Measurements from ENCODE around the gene TNNI3. TPM values are rescaled to one million over a fixed set of nuclear protein-coding genes. Genes with fewer than 3 reads are reported as not detected.
"Not testable (repeated sequence)": the region's sequence is repeated elsewhere in the genome, so short reads cannot be mapped to it uniquely, and the experiment has no call there.

TNNI3 gene
- polyA plus RNA-seq, 1 experiment = not detected

DNA sequence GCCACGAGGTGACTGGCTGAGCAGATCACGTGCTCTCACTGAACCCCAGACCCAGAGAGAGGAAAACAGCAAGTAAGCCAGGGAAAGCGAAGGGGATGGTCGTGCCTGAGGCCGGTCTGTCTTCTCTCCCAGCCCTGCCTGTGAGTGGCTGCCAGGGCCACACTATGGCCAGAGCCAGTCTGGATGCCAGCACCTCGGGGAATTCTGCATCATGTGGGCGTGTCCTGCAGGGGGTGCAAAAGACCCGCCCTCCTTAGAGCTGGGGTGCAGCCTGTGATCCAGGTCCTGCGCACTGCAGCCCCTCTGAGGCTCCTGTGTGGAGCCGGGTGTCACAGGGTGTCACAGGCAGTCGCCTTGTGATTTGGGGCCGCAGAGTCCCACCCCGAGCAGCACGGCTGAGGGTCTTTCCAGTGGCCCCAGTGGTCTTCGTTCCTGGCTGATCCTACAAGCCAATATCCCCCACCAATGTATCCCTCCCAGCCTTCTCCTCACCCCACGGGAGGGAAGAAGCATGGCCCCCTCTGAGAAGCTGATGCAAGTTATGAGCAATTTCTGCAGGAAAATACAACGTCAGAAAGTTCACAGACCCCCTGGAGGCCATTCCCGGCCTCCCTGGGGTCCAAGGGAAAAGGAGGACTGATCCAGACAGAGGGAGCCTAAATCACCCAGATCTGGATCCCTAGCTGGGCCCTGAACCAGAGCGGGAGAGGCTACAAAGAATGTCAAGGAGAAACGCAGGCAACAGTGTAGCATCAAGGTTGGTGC is 47.8 kb downstream of the TNNI3 start:
- CTCF ChIA-PET = no interaction called here
- H3K36me3 ChIP-seq (ENCODE audit: control insufficient read depth, insufficient read depth, low read length) = peaks cover 12% of the 10 kb centered on the region
- TF ChIP-seq, protein P1, sequence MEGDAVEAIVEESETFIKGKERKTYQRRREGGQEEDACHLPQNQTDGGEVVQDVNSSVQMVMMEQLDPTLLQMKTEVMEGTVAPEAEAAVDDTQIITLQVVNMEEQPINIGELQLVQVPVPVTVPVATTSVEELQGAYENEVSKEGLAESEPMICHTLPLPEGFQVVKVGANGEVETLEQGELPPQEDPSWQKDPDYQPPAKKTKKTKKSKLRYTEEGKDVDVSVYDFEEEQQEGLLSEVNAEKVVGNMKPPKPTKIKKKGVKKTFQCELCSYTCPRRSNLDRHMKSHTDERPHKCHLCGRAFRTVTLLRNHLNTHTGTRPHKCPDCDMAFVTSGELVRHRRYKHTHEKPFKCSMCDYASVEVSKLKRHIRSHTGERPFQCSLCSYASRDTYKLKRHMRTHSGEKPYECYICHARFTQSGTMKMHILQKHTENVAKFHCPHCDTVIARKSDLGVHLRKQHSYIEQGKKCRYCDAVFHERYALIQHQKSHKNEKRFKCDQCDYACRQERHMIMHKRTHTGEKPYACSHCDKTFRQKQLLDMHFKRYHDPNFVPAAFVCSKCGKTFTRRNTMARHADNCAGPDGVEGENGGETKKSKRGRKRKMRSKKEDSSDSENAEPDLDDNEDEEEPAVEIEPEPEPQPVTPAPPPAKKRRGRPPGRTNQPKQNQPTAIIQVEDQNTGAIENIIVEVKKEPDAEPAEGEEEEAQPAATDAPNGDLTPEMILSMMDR (IDR thresholded peaks at IDR 0.05; ENCODE audit: insufficient read depth, low read depth, low read length) = no peak
- POLR2A ChIA-PET = no interaction called here
- H3K27me3 ChIP-seq (ENCODE audit: control insufficient read depth, insufficient read depth, low read length) = no peaks in the 10 kb centered on the region
- no peak overlapping the region for H3K4me3 ChIP-seq (ENCODE audit: low read depth, low read length)
- DNase-seq (ENCODE audit: low read depth) = no peak

DNA sequence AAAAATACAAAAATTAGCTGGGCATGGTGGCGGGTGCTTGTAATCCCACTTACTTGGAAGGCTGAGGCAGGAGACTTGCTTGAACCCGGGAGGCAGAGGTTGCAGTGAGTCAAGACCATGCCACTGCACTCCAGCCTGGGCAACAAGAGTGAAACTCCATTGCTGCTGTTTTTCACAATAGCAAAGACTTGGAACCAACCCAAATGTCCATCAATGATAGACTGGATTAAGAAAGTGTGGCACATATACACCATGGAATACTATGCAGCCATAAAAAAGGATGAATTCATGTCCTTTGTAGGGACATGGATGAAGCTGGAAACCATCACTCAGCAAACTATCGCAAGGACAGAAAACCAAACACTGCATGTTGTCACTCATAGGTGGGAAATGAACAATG is 50.3 kb downstream of the TNNI3 start:
- CTCF ChIA-PET = interaction anchor here (0.6 to 3.1 kb wide), 2 partner anchors 19 to 450 kb away, joined by 3 to 15 read pairs; no protein-coding TSS in a partner anchor
- DNase-seq (ENCODE audit: low read depth); POLR2A ChIA-PET; H3K4me3 ChIP-seq (ENCODE audit: low read depth, low read length); H3K27me3 ChIP-seq (ENCODE audit: control insufficient read depth, insufficient read depth, low read length): not testable (repeated sequence)
- H3K36me3 ChIP-seq (ENCODE audit: control insufficient read depth, insufficient read depth, low read length) = peaks cover 16% of the 10 kb centered on the region

DNA sequence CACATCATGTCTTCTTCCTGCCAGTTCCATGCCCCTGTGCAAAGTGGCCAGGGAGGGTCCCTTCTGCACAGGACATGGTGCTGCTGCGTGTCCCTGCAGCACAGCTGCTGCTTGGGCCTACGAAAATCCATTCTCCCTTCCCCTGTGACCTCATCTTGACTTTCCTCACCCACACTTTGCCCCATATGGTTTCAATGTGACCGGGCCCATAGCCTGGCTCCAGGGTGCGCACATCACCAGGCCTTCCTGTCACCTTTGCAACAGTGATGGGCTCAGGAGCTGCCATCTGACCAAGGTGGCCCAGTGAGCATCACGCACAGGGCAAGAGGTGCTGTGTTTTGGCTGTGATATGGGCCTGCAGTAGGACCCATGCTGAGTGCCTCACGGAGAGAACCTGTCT is 50.9 kb downstream of the TNNI3 start:
- Histone ChIP-seq H3K27me3 (ENCODE audit: control insufficient read depth, insufficient read depth, low read length) (no peaks in the 10 kb centered on the region), H3K4me3 (ENCODE audit: low read depth, low read length) (no peak overlapping the region), H3K36me3 (ENCODE audit: control insufficient read depth, insufficient read depth, low read length) (peaks cover 15% of the 10 kb centered on the region)
- POLR2A ChIA-PET = no interaction called here
- CTCF ChIA-PET = interaction anchor here (0.6 to 3.1 kb wide), 2 partner anchors 18 to 449 kb away, joined by 3 to 15 read pairs; no protein-coding TSS in a partner anchor
- no peak for DNase-seq (ENCODE audit: low read depth)
- TF ChIP-seq, protein P1 (IDR thresholded peaks at IDR 0.05; ENCODE audit: insufficient read depth, low read depth, low read length) = no peak

DNA sequence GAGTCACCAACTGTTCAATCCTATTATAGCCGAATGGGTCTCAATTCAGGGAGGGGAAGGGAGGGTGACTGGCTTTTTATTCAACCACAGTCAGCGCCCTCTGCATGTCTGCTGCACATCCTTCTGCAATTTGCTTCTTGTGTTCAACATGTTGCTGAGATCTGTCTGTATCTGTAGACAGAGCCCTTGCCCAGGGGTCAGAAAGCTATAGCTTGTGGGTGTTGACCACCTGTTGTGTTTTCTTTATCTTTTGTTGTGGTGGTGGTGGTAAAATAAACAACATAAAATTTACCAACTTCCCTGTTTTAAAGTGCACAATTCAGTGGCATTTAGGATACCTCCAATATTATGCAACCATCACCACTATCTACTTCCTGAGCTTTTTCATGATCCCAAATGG is 52.3 kb downstream of the TNNI3 start:
- ChIA-PET POLR2A (no interaction called here), CTCF (no interaction called here)
- TF ChIP-seq, protein P1 (IDR thresholded peaks at IDR 0.05; ENCODE audit: insufficient read depth, low read depth, low read length) = no peak
- Histone ChIP-seq H3K4me3 (ENCODE audit: low read depth, low read length) (no peak overlapping the region), H3K36me3 (ENCODE audit: control insufficient read depth, insufficient read depth, low read length) (peaks cover 18% of the 10 kb centered on the region), H3K27me3 (ENCODE audit: control insufficient read depth, insufficient read depth, low read length) (no peaks in the 10 kb centered on the region)
- DNase-seq (ENCODE audit: low read depth) = no peak

DNA sequence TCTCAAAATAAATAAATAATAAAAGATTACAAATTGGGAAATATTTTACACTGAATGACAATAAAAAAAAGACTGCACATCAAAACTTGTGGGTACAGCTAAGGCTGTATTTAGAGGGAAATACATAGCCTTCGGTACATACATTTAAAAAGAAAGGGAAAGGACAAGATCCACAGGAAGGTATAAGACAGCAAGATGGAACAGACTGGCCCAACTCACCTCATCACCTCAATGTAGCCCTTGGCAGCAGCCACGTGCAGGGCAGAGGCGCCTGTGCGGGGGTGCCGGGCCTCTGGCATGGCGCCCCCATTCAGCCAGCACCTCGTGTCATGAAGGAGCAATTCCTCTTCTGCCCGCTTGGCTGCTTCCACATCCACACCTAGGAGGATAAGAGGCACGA is 54.3 kb downstream of the TNNI3 start:
- CTCF ChIA-PET = interaction anchor here (6.8 kb wide), 1 partner anchor 15 kb away, joined by 40 read pairs; no protein-coding TSS in a partner anchor
- no peak for DNase-seq (ENCODE audit: low read depth)
- POLR2A ChIA-PET = no interaction called here
- peaks cover 29% of the 10 kb centered on the region for H3K36me3 ChIP-seq (ENCODE audit: control insufficient read depth, insufficient read depth, low read length)
- no peak overlapping the region for H3K4me3 ChIP-seq (ENCODE audit: low read depth, low read length)
- TF ChIP-seq, protein P1 (IDR thresholded peaks at IDR 0.05; ENCODE audit: insufficient read depth, low read depth, low read length) = no peak
- no peaks in the 10 kb centered on the region for H3K27me3 ChIP-seq (ENCODE audit: control insufficient read depth, insufficient read depth, low read length)

Small RNAs within 50 kb of the gene (small RNA-seq; reads per million reads assigned to genes)
- gene MIR7975 (ENCODE audit: insufficient read length, low read depth, low replicate concordance) = not detected
- not detected for gene RF01210 (ENCODE audit: insufficient read length, low read depth, low replicate concordance)

Other genes with a start within 250 kb of the TNNI3 start
- not detected in 2 replicates for gene NLRP7, start 210.2 kb downstream of the TNNI3 start, polyA plus RNA-seq (2011; rRNA removed)
- gene NLRP2, start 191.4 kb downstream of the TNNI3 start, polyA plus RNA-seq (2011; rRNA removed) = not detected in 2 replicates
- not detected in 2 replicates for gene GP6, start 119.5 kb downstream of the TNNI3 start, polyA plus RNA-seq (2011; rRNA removed)
- gene RDH13, start 94.6 kb downstream of the TNNI3 start, polyA plus RNA-seq (2011; rRNA removed) = 5.2 and 6.1 TPM in 2 replicates
- 3.6 and 4.4 TPM in 2 replicates for gene EPS8L1, start 81.9 kb downstream of the TNNI3 start, polyA plus RNA-seq (2011; rRNA removed)
- 36.0 and 50.8 TPM in 2 replicates for gene PPP1R12C, start 40.1 kb downstream of the TNNI3 start, polyA plus RNA-seq (2011; rRNA removed)
- gene TNNT1, start 8.5 kb downstream of the TNNI3 start, polyA plus RNA-seq (2011; rRNA removed) = 10.4 and 10.5 TPM in 2 replicates
- 0.39 and 0.51 TPM in 2 replicates for gene DNAAF3, start 8.9 kb upstream of the TNNI3 start, polyA plus RNA-seq (2011; rRNA removed)
- 0.26 and 0.47 TPM in 2 replicates for gene SYT5, start 22.6 kb upstream of the TNNI3 start, polyA plus RNA-seq (2011; rRNA removed)
- 2.2 and 4.3 TPM in 2 replicates for gene PTPRH, start 51.8 kb upstream of the TNNI3 start, polyA plus RNA-seq (2011; rRNA removed)
- gene TMEM86B, start 71.0 kb upstream of the TNNI3 start, polyA plus RNA-seq (2011; rRNA removed) = 0.56 and 1.5 TPM in 2 replicates
- 25.9 and 42.5 TPM in 2 replicates for gene PPP6R1, start 101.3 kb upstream of the TNNI3 start, polyA plus RNA-seq (2011; rRNA removed)
- gene HSPBP1, start 122.4 kb upstream of the TNNI3 start, polyA plus RNA-seq (2011; rRNA removed) = 24.4 and 43.8 TPM in 2 replicates
- gene BRSK1, start 126.3 kb upstream of the TNNI3 start, polyA plus RNA-seq (2011; rRNA removed) = 10.6 and 12.8 TPM in 2 replicates
- not detected in 2 replicates for gene TMEM150B, start 167.6 kb upstream of the TNNI3 start, polyA plus RNA-seq (2011; rRNA removed)
- 3.7 and 6.4 TPM in 2 replicates for gene KMT5C, start 182.1 kb upstream of the TNNI3 start, polyA plus RNA-seq (2011; rRNA removed)
- gene COX6B2, start 197.0 kb upstream of the TNNI3 start, polyA plus RNA-seq (2011; rRNA removed) = 0.12 and 0.58 TPM in 2 replicates
- gene GARIN5B, start 205.5 kb upstream of the TNNI3 start, polyA plus RNA-seq (2011; rRNA removed) = 0.02 TPM in 1 of 2 replicates, not detected in the other
- 11.9 and 16.4 TPM in 2 replicates for gene IL11, start 212.7 kb upstream of the TNNI3 start, polyA plus RNA-seq (2011; rRNA removed)
- gene TMEM190, start 219.1 kb upstream of the TNNI3 start, polyA plus RNA-seq (2011; rRNA removed) = 0.93 and 1.3 TPM in 2 replicates
- gene TMEM238, start 226.6 kb upstream of the TNNI3 start, polyA plus RNA-seq (2011; rRNA removed) = 0.10 and 0.15 TPM in 2 replicates
- 485 and 838 TPM in 2 replicates for gene RPL28, start 228.2 kb upstream of the TNNI3 start, polyA plus RNA-seq (2011; rRNA removed)